Inflammatory macrophage treated with lipopolysaccharide for 1 hour (primary cell): ENCODE results near the gene ARAF.
"Not testable (repeated sequence)": the region's sequence is repeated elsewhere in the genome, so short reads cannot be mapped to it uniquely, and the experiment has no call there.

Experiments used
- DNase-seq, 2 donors: peaks; one replicate each; pipeline ENCODE4 v3.0.0-alpha.2; 2020 to 2022

The ARAF gene

GRCh38 chrX:47560934-47561658, at the start of gene ARAF:
TSS of gene ARAF (plus strand) at chrX:47561205. CDS start at chrX:47562968, 1,763 bp downstream.
- DNase-seq: peak; percentile 95 to 97

- not testable (repeated sequence) for DNase-seq
These were observed 48.6 kb upstream of the ARAF start for GRCh38 chrX:47512383-47512782.

GRCh38 chrX:47513034-47513965, 47.7 kb upstream of the ARAF start:
- peak in 1 of 2 donors; percentile 33 for DNase-seq

DNA sequence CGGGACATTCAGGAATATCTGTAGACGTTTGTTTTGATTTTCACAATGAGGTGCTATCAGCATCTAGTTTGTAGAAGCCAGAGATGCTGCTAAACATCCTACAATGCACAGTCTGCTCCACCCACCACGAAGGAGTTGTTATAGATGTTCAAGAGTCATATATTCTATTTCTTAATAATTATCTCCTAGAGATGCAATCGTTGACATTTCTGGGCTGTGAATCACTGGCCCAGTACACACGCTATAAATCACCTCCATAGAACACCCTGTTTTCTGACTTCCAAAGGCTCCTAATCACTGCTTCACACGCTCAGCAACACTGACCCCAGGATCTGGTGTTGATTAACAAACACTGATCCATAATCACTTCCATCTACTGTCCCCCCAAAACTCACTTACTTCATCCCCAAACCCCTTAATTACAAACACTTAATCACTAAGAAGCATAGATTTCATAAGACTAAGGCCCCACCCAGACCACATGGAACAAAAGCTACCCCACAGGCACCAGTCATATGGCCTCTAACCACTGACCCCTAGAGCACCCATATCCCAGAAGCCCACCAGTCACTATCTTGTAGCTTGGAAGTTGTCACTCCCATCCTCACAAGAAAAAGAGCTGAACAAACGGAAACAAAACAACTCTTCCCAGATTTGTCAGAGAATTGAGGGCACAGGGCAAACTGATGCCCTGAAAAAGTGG, 46.3 kb upstream of the ARAF start:
- no peak for DNase-seq

DNA sequence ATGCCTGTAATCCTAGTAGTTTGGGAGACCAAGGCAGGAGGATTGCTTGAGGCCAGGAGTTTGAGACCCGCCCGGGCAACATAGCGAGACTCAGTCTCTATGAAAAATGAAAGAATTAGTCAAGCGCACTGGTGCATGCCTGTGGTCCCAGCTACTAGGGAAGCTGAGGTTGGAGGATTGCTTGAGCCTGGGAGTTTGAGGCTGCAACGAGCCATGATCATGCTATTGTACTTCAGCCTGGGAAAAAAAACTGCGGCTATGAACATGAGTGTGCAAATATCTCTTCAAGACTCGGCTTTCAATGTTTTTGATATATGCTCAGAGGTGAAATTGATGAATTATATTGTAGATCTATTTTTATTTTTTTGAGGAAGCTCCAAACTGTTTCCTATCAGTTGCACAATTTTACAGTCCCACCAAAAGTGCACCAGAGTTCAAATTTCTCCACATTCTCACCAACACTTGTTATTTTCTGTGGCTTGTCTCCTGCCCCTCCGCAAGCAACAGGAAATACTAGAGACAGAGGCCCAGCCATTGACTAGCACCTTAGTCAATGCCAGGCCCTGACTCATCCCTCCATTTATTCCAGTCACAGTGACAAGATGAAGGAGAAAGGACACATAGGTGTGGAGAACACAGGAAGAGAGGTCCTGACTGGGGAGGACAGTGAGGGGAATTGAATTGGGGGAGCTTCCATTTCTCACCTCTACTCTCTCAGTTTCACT, 44.9 kb upstream of the ARAF start:
- peak in 1 of 2 donors; percentile 12 for DNase-seq

DNA sequence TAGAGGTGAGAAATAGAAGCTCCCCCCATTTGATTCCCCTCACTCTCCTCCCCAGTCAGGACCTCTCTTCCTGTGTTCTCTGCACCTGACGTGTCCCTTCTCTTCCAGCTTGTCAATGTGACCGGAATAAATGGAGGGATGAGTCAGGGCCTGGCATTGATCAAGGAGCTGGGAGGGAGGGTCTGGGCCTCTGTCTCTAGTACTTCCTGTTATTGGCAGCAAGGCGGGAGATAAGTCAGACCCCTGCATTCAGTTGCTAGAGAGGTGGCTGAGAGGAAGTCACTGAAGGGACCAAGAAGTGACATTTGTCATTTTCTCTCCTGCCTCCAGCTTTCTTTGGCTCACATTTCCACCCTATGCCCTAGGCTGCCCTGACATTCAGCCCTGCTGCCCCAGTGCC, 42.9 kb upstream of the ARAF start:
- DNase-seq: no peak

DNA sequence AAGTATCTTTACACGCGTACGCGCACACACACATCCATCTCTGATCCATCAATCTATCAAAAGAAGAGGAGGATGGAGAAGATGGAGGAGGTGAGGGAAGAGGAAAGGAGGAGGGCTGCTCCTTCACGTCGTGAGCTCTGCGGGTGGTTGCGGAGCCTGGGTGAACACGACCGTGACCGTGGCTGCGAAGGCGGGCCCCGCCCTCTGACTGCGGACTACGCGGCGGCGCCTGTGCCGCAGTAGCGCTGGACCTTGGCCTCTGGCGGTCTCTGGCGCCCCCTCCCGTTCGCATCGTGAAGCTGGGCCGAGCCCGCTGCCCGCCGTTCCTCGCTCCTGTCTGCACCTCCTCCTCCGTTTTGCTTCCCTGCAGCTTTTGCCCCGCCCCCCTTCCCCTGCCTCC, 37.7 kb upstream of the ARAF start:
- DNase-seq: peak; percentile 47 to 82

GRCh38 chrX:47523713-47524166, 37.3 kb upstream of the ARAF start:
- no peak for DNase-seq

- no peak for DNase-seq
These were observed 31.5 kb upstream of the ARAF start for GRCh38 chrX:47529548-47529947.

DNA sequence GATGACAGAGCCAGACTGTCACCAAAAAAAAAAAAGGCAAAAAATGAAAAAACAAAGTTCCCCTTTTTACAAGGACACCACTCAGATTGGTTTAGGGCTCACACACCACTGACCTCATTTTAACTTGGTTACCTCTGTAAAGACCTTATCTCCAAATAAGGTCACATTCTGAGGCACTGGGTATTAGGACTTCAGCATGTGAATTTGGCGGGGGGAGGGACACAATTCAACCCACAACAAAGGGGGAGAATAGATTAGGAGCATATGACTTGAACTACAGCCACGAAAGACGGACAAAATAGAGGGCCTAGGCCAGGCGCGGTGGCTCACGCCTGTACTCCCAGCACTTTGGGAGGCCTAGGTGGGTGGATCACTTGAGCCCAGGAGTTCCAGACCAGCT, 31.0 kb upstream of the ARAF start:
- peak in 1 of 2 donors; percentile 19 for DNase-seq

- no peak for DNase-seq
These were observed 21.1 kb upstream of the ARAF start for GRCh38 chrX:47539860-47540259.

GRCh38 chrX:47540754-47541538, 20.1 kb upstream of the ARAF start:
- DNase-seq: peak; percentile 72 to 85

DNA sequence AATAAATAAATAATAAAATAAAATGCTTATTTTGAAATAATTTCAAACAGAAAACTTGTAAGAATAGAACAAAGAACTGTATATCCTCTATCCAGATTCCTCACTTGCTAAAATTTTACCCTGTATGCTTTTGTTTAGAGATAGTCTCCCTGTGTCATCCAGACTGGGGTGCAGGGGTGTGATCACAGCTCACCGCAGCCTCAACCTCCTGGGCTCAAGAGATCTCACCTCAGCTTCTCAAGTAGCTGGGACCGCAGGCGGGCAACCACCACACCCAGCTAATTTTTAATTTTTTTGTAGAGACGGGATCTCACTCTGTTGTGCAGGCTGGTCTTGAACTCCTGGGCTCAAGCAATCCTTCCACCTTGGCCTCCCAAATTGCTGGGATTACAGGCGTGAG, 17.5 kb upstream of the ARAF start:
- no peak for DNase-seq

DNA sequence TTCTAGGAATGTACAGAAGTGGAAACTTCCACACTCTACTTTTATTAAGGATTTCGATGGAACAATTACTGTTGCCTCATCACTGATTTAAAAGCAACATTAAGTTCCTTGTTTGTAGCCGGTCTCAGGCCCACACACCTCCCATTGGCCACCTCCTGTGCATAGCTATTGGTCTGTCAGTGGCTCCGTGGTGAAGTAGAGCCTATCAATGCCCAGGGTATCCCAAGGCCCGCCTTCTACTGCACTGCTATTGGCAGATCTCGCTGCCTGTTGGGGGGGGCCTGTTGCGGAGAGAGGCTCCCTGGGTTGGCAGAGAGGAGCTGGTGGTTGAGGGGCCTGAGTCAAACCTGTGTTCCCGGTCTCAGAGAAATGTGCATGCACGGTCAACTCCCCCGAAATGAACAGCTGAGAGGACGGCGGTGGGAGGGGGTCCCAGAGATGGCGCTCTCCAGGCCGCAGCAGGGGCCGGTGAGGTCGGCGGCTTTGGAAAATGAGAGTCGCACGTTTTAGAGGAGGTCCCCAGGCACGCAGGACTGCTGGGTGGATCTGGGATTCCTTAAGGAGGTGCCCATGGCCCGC, 4.9 kb upstream of the ARAF start:
- DNase-seq: peak; percentile 76 to 85

GRCh38 chrX:47558436-47558835, 2.6 kb upstream of the ARAF start:
- no peak for DNase-seq

GRCh38 chrX:47560179-47560933, 649 bp upstream of the ARAF start:
- DNase-seq: no peak

DNA sequence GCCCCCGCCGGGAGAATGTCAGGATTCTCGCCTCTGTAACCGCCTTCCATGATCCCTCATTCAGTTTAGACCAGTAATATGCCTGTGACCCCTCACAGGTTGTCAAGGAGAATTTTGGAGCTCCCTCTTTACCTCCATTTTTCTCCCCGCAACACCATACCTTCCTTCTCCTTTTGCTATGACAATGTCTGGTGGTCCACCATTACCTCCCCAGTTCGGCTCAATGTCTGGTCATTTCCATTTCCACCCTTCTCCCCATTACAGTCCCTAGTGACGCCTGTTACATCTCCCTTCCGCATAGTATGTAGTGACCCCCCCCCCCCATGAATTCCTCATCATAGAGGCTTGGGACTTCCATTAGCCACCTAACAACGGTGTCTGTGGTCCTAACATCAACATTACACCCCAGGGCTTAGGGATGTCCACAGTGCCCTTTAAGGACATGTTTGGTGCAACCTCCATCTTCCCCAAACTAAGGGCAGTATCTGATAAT, 700 bp downstream of the ARAF start:
- no peak for DNase-seq

DNA sequence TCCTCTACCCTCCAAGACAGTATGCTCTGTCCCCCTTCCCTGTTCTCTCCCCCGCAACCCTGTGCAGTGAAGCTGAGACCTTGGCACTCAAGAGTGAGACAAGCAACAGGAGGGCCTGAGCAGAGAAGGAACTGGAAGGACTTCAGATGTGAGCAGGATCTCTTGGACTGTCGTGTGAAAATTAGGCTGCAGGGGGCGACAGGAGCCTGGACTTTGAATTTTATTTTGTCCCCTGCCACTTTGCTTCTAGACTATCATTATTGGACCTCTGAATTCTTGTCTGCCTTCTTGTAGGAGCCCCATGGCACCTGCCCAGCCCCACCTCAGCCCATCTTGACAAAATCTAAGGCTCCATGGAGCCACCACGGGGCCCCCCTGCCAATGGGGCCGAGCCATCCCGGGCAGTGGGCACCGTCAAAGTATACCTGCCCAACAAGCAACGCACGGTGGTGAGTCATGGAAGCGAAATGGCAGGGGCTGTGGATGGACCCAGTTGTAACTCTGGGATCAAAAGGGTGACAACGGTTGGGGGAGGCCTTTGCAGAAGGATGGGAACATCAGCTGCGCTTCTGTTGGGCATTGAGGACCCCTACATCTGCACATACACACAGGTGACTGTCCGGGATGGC, 1.7 kb downstream of the ARAF start:
- peak in 1 of 2 donors; percentile 66 for DNase-seq

DNA sequence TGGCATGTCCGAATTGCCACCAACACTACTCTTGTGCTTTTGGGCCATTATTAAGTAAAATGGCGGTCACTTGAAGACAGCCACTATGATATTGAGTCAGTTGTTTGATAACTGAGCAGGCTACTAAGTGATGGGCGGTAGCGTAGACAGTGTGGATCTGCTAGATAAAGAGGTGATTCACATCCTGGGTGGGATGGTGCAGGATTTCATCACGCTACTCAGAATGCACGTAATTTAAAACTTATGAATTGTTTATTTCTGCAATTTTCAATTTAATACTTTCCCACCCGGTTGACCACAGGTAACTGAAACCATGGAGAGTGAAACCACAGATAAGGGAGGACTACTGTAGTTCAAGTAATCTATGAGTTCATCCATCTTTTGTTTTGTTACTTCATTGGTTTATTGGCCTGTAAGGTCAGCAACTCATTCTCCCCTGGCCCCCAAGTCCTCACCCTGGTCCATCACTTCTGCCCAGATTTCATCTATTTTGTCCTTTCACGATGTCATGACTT, 2.9 kb downstream of the ARAF start:
- DNase-seq: no peak
